ENCODE data around the gene CBX5. TPM values are rescaled to one million over a fixed set of nuclear protein-coding genes. Genes with fewer than 3 reads are reported as not detected.

Gene CBX5
- total and polyA plus RNA-seq, 9 of the 15 experiments (the other 6 are each of a cell fraction or from before 2014, with no cell fraction given), result 32.6 to 102 (median 59.2) TPM

DNA sequence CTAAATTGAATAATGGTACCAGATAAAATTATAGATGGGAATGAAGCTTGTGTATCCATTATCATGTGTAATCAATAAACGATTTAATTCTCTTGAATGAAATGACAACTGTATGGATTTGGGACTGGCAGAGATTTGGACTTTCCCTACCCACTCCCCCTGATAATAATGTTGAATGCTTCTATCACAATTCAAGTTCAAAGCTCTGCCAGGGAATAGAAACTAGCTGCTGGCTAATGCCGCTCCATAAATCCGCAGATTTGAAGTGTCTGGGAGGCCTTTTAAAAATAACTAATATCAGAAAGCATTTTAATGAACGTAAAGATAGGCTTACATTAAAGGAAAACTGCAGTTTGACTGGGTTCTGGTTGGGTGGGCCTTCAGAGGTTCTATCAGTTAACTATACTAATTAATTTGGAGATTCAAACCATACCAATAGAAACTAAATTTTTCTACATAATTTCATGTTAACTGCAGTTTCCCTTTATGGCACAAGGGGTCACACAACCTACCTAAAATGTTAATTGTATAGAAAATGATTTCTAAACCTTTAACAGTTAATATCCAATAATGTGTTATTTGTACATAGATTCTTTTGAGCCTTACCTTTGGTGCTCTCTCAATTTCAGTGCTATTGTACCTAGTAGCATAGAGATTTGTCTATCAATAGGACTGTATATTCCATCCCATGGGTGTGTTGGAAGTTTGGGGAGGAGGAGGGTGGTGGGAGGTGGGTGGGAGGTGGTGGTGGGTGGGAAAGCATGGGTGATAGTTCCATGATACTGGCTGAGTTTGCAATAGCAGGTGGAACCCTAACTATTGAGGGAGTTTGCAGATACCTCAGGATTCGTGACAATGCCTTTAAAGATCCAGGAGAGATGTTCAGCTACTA is 5.5 kb upstream of the CBX5 start (continued):
- TF ChIP-seq, protein P1, sequence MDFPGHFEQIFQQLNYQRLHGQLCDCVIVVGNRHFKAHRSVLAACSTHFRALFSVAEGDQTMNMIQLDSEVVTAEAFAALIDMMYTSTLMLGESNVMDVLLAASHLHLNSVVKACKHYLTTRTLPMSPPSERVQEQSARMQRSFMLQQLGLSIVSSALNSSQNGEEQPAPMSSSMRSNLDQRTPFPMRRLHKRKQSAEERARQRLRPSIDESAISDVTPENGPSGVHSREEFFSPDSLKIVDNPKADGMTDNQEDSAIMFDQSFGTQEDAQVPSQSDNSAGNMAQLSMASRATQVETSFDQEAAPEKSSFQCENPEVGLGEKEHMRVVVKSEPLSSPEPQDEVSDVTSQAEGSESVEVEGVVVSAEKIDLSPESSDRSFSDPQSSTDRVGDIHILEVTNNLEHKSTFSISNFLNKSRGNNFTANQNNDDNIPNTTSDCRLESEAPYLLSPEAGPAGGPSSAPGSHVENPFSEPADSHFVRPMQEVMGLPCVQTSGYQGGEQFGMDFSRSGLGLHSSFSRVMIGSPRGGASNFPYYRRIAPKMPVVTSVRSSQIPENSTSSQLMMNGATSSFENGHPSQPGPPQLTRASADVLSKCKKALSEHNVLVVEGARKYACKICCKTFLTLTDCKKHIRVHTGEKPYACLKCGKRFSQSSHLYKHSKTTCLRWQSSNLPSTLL (IDR thresholded peaks at IDR 0.05), result no peak
- 0 out of 2 replicates have a peak, but pooled peaks have one; percentile 31 for TF ChIP-seq LCOR (CRISPR knock-in tag; IDR thresholded peaks at IDR 0.05)
- peak; percentile 60 for TF ChIP-seq POLR2G (IDR thresholded peaks at IDR 0.05; ENCODE audit: low read depth, low read length)
- TF ChIP-seq ZNF347 (CRISPR knock-in tag; IDR thresholded peaks at IDR 0.05; ENCODE audit: low read depth), result no peak
- TF ChIP-seq SUPT5H (IDR thresholded peaks at IDR 0.05), result peak; percentile 18
- 0 out of 2 replicates have a peak, but pooled peaks have one; percentile 38 for TF ChIP-seq ZNF41 (CRISPR knock-in tag; conservative IDR thresholded peaks at IDR 0.05)
- TF ChIP-seq, protein P2, sequence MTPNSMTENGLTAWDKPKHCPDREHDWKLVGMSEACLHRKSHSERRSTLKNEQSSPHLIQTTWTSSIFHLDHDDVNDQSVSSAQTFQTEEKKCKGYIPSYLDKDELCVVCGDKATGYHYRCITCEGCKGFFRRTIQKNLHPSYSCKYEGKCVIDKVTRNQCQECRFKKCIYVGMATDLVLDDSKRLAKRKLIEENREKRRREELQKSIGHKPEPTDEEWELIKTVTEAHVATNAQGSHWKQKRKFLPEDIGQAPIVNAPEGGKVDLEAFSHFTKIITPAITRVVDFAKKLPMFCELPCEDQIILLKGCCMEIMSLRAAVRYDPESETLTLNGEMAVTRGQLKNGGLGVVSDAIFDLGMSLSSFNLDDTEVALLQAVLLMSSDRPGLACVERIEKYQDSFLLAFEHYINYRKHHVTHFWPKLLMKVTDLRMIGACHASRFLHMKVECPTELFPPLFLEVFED (CRISPR knock-in tag; conservative IDR thresholded peaks at IDR 0.05), result 0 out of 2 replicates have a peak, but pooled peaks have one; percentile 5
- TF ChIP-seq, protein P3, sequence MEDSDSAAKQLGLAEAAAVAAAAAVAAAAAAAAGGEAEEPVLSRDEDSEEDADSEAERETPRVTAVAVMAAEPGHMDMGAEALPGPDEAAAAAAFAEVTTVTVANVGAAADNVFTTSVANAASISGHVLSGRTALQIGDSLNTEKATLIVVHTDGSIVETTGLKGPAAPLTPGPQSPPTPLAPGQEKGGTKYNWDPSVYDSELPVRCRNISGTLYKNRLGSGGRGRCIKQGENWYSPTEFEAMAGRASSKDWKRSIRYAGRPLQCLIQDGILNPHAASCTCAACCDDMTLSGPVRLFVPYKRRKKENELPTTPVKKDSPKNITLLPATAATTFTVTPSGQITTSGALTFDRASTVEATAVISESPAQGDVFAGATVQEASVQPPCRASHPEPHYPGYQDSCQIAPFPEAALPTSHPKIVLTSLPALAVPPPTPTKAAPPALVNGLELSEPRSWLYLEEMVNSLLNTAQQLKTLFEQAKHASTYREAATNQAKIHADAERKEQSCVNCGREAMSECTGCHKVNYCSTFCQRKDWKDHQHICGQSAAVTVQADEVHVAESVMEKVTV (CRISPR knock-in tag; IDR thresholded peaks at IDR 0.05), result peak; percentile 51
- TF ChIP-seq RAD21 (CRISPR knock-in tag; conservative IDR thresholded peaks at IDR 0.05 in 1 of 2, IDR thresholded peaks at IDR 0.05 in 1 of 2), result peak; percentile 20 to 29; a peak in 2 of 4 replicates
- TF ChIP-seq, protein P4, sequence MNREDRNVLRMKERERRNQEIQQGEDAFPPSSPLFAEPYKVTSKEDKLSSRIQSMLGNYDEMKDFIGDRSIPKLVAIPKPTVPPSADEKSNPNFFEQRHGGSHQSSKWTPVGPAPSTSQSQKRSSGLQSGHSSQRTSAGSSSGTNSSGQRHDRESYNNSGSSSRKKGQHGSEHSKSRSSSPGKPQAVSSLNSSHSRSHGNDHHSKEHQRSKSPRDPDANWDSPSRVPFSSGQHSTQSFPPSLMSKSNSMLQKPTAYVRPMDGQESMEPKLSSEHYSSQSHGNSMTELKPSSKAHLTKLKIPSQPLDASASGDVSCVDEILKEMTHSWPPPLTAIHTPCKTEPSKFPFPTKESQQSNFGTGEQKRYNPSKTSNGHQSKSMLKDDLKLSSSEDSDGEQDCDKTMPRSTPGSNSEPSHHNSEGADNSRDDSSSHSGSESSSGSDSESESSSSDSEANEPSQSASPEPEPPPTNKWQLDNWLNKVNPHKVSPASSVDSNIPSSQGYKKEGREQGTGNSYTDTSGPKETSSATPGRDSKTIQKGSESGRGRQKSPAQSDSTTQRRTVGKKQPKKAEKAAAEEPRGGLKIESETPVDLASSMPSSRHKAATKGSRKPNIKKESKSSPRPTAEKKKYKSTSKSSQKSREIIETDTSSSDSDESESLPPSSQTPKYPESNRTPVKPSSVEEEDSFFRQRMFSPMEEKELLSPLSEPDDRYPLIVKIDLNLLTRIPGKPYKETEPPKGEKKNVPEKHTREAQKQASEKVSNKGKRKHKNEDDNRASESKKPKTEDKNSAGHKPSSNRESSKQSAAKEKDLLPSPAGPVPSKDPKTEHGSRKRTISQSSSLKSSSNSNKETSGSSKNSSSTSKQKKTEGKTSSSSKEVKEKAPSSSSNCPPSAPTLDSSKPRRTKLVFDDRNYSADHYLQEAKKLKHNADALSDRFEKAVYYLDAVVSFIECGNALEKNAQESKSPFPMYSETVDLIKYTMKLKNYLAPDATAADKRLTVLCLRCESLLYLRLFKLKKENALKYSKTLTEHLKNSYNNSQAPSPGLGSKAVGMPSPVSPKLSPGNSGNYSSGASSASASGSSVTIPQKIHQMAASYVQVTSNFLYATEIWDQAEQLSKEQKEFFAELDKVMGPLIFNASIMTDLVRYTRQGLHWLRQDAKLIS (CRISPR knock-in tag; IDR thresholded peaks at IDR 0.05), result no peak
- TF ChIP-seq, protein P5, sequence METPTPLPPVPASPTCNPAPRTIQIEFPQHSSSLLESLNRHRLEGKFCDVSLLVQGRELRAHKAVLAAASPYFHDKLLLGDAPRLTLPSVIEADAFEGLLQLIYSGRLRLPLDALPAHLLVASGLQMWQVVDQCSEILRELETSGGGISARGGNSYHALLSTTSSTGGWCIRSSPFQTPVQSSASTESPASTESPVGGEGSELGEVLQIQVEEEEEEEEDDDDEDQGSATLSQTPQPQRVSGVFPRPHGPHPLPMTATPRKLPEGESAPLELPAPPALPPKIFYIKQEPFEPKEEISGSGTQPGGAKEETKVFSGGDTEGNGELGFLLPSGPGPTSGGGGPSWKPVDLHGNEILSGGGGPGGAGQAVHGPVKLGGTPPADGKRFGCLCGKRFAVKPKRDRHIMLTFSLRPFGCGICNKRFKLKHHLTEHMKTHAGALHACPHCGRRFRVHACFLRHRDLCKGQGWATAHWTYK (CRISPR knock-in tag; IDR thresholded peaks at IDR 0.05), result no peak
- 0 out of 2 replicates have a peak, but pooled peaks have one; percentile 33 for TF ChIP-seq SMAD3 (CRISPR knock-in tag; conservative IDR thresholded peaks at IDR 0.05)
- TF ChIP-seq ZNF197 (CRISPR knock-in tag; IDR thresholded peaks at IDR 0.05; ENCODE audit: low read depth), result no peak
- TF ChIP-seq, protein P6, sequence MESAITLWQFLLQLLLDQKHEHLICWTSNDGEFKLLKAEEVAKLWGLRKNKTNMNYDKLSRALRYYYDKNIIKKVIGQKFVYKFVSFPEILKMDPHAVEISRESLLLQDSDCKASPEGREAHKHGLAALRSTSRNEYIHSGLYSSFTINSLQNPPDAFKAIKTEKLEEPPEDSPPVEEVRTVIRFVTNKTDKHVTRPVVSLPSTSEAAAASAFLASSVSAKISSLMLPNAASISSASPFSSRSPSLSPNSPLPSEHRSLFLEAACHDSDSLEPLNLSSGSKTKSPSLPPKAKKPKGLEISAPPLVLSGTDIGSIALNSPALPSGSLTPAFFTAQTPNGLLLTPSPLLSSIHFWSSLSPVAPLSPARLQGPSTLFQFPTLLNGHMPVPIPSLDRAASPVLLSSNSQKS (CRISPR knock-in tag; IDR thresholded peaks at IDR 0.05), result peak; percentile 36; the same call in 1 of the 2 replicates
